KG1 (cell line): ENCODE measurements around the gene SPACA6.

ENCODE experiments used
- DNase-seq: peaks from one replicate; lab custom pipeline; 2025; lab: John Stamatoyannopoulos, UW

Gene SPACA6

GRCh38 chr19:51688671-51689571, 4.2 kb upstream of the SPACA6 start:
- no peak for DNase-seq

- no peak for DNase-seq
Measured at GRCh38 chr19:51689751-51690453, 3.2 kb upstream of the SPACA6 start.

- peak; percentile 50 for DNase-seq
Measured at GRCh38 chr19:51690454-51691073, 2.6 kb upstream of the SPACA6 start.

GRCh38 chr19:51691074-51691583, 2.0 kb upstream of the SPACA6 start:
- no peak for DNase-seq

- no peak for DNase-seq
Measured at GRCh38 chr19:51691584-51692428, 1.3 kb upstream of the SPACA6 start.

- no peak for DNase-seq
Measured at GRCh38 chr19:51692468-51692867, 662 bp upstream of the SPACA6 start.

GRCh38 chr19:51693819-51694218, 689 bp downstream of the SPACA6 start:
- DNase-seq: no peak

GRCh38 chr19:51694318-51695085, 1.4 kb downstream of the SPACA6 start:
- no peak for DNase-seq

GRCh38 chr19:51695088-51695487, 2.0 kb downstream of the SPACA6 start:
- DNase-seq: no peak

GRCh38 chr19:51695702-51696315, 2.7 kb downstream of the SPACA6 start:
- DNase-seq: no peak

GRCh38 chr19:51696606-51697005, 3.5 kb downstream of the SPACA6 start:
- DNase-seq: no peak

- DNase-seq: no peak
Measured at GRCh38 chr19:51697169-51697776, 4.1 kb downstream of the SPACA6 start.

- DNase-seq: no peak
Measured at GRCh38 chr19:51698296-51698695, 5.2 kb downstream of the SPACA6 start.

- DNase-seq: no peak
Measured at GRCh38 chr19:51699170-51699569, 6.0 kb downstream of the SPACA6 start.

- no peak for DNase-seq
Measured at GRCh38 chr19:51701468-51702100, 8.5 kb downstream of the SPACA6 start.

- no peak for DNase-seq
Measured at GRCh38 chr19:51702103-51702824, 9.1 kb downstream of the SPACA6 start.

- DNase-seq: no peak
Measured at GRCh38 chr19:51702825-51703574, 9.9 kb downstream of the SPACA6 start.
